ENCODE results near the gene SLCO1A2. TPM values are rescaled to one million over a fixed set of nuclear protein-coding genes. Genes with fewer than 3 reads are reported as not detected.

SLCO1A2 gene
- total and polyA plus RNA-seq, 2 experiments from 2014 or later: 10.2 to 10.8 TPM

- TF ChIP-seq ZNF462 (CRISPR knock-in tag; IDR thresholded peaks at IDR 0.05) (no peak), NANOG (IDR thresholded peaks at IDR 0.05; ENCODE audit: borderline replicate concordance) (no peak), ZNF331 (CRISPR knock-in tag; IDR thresholded peaks at IDR 0.05; ENCODE audit: low read depth) (no peak), ETS1 (IDR thresholded peaks at IDR 0.05) (no peak), EZH2phosphoT487 (IDR thresholded peaks at IDR 0.05; ENCODE audit: unreplicated experiment) (no peak), CTCF (conservative IDR thresholded peaks at IDR 0.05; ENCODE audit: low read depth in 2 of 2) (no peak)
Observed at GRCh38 chr12:21264232-21264631, 70.5 kb downstream of the SLCO1A2 start (continued).

GRCh38 chr12:21257172-21257571 is 77.5 kb downstream of the SLCO1A2 start:
- Histone ChIP-seq H3K36me3 (ENCODE audit: insufficient read depth) (peaks cover 10% of the 10 kb centered on the region; the same call in 1 of the 2 replicates), H3K4me3 (no peak overlapping the region), H3F3A (replicated peaks; ENCODE audit: low read depth) (no peaks in the 10 kb centered on the region), H3K4me2 (no peak overlapping the region), H3K27ac (ENCODE audit: low read depth) (no peak overlapping the region), H4K20me1 (replicated peaks; ENCODE audit: insufficient read depth) (no peaks in the 10 kb centered on the region), H3K27me3 (ENCODE audit: insufficient read depth) (no peaks in the 10 kb centered on the region), H2AFZ (no peak overlapping the region), H3K9me2 (ENCODE audit: insufficient read depth) (no peaks in the 10 kb centered on the region; the same call in 1 of the 2 replicates), H3K4me1 (ENCODE audit: insufficient read depth) (no peaks in the 10 kb centered on the region), H3K79me2 (replicated peaks; ENCODE audit: insufficient read depth) (no peaks in the 10 kb centered on the region)
- H3K4me3 Mint-ChIP-seq: no peak overlapping the region
- no peak for ATAC-seq
- DNase-seq (ENCODE audit: low spot score): no peak
- H3K9me3 Mint-ChIP-seq: peaks cover 20% of the 10 kb centered on the region; the same call in 2 of the 3 replicates
- H3K27ac Mint-ChIP-seq: no peak overlapping the region
- no peaks in the 10 kb centered on the region for H3K27me3 Mint-ChIP-seq (ENCODE audit: insufficient read depth, low read depth, poor library complexity)
- TF ChIP-seq POLR2AphosphoS5 (IDR thresholded peaks at IDR 0.05; ENCODE audit: low read depth): no peak
- no peak for TF ChIP-seq CREB1 (CRISPR knock-in tag; IDR thresholded peaks at IDR 0.05; ENCODE audit: low read depth)
- TF ChIP-seq REST (IDR thresholded peaks at IDR 0.05; ENCODE audit: unreplicated experiment): no peak
- no peak for TF ChIP-seq ZNF114 (CRISPR knock-in tag; IDR thresholded peaks at IDR 0.05)
- TF ChIP-seq EZH2phosphoT487 (IDR thresholded peaks at IDR 0.05; ENCODE audit: unreplicated experiment): no peak
- H3K4me1 Mint-ChIP-seq: no peaks in the 10 kb centered on the region
- 0 out of 3 replicates have a peak, but pooled peaks cover 2% of the 10 kb centered on the region for H3K36me3 Mint-ChIP-seq (ENCODE audit: low read depth)

Measured in GM23338 (cell line).